Activated CD8-positive, alpha-beta memory T cell treated with anti-CD3 and anti-CD28 coated beads, Interleukin-2, amount 10 ng/mL, durations not matched to agents 7 days and 5 days (primary cell): ENCODE data around the gene ZNF844. TPM values are rescaled to one million over a fixed set of nuclear protein-coding genes. Genes with fewer than 3 reads are reported as not detected.
A peak's percentile ranks its signal among the peaks of the same experiment; 100 is the strongest.

Source experiments
- ATAC-seq: fragments of 150-1000 bp; cut with Tn5 transposase; one replicate; pipeline ENCODE4 v1.10.0; 2021; ENCODE audit warnings: moderate library complexity
- CTCF ChIA-PET: fragments of 350-600 bp; sonication (Branson Sonifier 250); formaldehyde crosslinking; loops from one replicate; lab custom pipeline; 2021; ENCODE audit warnings: antibody characterized with exemption; lab: Charles Lee
- DNase-seq: peaks from one replicate; pipeline ENCODE4 v3.0.0-alpha.2; 2020
- H3K27ac Mint-ChIP-seq: one replicate; pipeline ENCODE4 v1.8.0; 2021; ENCODE audit warnings: mild to moderate bottlenecking, mixed read lengths
- H3K27me3 Mint-ChIP-seq: one replicate; pipeline ENCODE4 v1.8.0; 2021; ENCODE audit warnings: mixed read lengths
- H3K36me3 Mint-ChIP-seq: one replicate; pipeline ENCODE4 v1.8.0; 2021; ENCODE audit warnings: mild to moderate bottlenecking, mixed read lengths
- H3K4me1 Mint-ChIP-seq: one replicate; pipeline ENCODE4 v1.8.0; 2021; ENCODE audit warnings: mixed read lengths
- H3K4me3 Mint-ChIP-seq: one replicate; pipeline ENCODE4 v1.8.0; 2021; ENCODE audit warnings: mild to moderate bottlenecking, moderate library complexity, mixed read lengths
- H3K9me3 Mint-ChIP-seq: one replicate; pipeline ENCODE4 v1.8.0; 2022; ENCODE audit warnings: low read depth, mixed read lengths
- total RNA-seq, 2 experiments: library from RNA; stranded (reverse); gene quantifications; one replicate each; pipeline ENCODE4 v1.2.3, GENCODE V29; 2021

ZNF844 gene
- 1 to 10 TPM; 1.3 to 1.5 TPM for total RNA-seq

DNA sequence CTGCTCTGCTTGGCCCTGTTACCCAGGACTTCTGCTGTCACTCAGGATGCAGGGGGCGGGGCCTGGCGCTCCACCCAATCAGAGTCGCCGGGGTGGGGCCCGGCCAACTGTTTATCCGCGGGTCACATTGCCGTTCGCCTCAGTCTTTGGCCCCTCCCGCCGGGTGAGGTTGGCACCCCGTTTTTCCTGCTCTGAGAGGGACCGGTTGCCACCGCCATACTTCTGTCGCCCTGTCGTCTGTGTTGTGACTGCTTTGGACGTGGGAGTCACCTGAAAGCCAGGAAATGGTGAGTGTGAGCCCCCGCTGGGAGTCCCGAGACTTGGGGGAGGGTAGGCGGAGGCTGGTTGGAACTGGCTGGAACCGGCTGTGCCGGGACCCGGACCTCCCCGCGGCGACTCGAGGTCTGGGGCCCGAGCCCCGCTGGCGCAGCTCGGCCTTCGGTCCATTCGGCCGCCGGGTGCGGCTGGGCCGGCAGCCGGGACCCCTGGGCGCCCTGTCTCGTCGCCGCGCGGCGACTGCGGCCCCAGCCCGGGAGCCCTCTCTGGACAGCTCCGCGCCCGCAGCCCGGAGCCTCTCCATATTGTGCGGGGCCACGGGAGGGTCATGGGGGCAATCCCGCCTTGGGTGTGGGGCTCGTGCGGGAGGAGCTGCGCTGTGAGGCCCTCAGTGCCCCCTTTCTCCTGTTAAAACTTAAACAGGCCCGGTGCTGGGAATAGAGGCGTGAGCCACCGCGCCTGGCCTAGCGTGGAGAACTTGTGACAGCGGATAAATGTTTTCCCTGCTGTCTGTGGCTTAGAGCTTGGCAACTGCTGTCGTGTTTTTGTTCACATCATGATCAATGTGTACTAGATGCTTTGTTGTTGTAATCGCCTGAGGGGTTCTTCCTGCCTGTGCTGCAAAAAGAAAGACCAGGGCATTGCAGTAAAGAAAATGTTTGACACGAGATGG lies at the start of gene ZNF844:
Gene ZNF844, plus strand, starts transcription at position 142 of the 949 bp plus-strand sequence. Its CDS starts 143 bp downstream, at position 285.
- H3K4me1 Mint-ChIP-seq = peaks cover 8% of the 10 kb centered on the region
- peak within 1 kb of the TSS; percentile 76 for H3K27ac Mint-ChIP-seq
- DNase-seq (peak; percentile 76), ATAC-seq (peak; percentile 84)
- peaks cover 2% of the 10 kb centered on the region for H3K9me3 Mint-ChIP-seq
- peak within 1 kb of the TSS; percentile 72 for H3K4me3 Mint-ChIP-seq
- no peaks in the 10 kb centered on the region for H3K27me3 Mint-ChIP-seq
- peaks cover 11% of the 10 kb centered on the region for H3K36me3 Mint-ChIP-seq
- CTCF ChIA-PET = interaction anchor here (1.2 to 1.3 kb wide), 2 partner anchors 9 to 141 kb away, joined by 3 to 5 read pairs; no protein-coding TSS in a partner anchor

DNA sequence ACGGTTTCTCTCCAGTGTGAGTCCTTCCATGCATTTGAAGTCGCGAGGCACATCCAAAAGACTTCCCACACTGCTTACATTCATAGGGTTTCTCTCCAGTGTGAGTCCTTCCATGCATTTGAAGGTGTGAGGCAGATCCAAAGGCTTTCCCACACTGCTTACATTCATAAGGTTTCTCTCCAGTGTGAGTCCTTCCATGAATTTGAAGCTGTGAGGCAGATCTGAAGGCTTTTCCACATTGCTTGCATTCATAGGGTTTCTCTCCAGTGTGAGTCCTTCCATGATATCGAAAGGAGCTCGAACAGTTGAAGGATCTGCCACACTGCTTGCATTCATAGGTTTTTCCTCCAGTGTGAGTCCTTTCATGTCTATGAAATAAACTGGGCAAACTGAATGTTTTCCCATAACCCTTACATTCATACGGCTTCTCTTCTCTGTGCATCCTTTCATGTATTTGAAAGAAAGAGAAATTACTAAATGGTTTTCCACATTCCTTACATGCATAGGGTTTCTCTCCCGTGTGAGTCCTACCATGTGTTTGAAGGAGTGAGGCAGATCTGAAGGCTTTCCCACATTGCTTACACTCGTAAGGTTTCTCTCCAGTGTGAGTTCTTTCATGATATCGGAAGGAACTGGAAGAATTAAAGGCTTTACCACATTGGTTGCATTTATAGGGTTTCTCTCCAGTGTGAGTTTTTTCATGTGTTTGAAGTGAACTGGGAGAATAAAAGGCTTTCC lies 49.3 kb upstream of the ZNF844 start:
- Mint-ChIP-seq H3K9me3 (peaks cover 44% of the 10 kb centered on the region), H3K27ac (no peak overlapping the region), H3K27me3 (no peaks in the 10 kb centered on the region), H3K4me3 (no peak overlapping the region), H3K4me1 (no peaks in the 10 kb centered on the region), H3K36me3 (peaks cover 71% of the 10 kb centered on the region)
- ATAC-seq (no peak), DNase-seq (no peak)
- CTCF ChIA-PET = no interaction called here

DNA sequence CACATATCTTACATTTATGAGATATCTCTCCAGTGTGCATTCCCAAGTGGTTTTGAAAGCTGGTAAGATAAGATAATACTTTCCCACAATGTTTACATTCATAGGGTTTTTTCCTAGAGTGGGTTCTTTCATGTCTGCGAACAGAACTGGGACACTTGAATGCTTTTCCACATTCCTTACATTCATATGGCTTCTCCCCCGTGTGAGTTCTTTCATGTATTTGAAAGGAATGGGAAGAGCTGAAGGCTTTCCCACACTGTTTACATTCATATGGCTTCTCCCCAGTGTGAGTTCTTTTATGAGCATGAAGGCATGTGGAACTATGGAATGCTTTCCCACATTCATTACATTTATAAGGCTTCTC lies 48.8 kb upstream of the ZNF844 start:
- H3K36me3 Mint-ChIP-seq = peaks cover 69% of the 10 kb centered on the region
- peaks cover 46% of the 10 kb centered on the region for H3K9me3 Mint-ChIP-seq
- ATAC-seq = no peak
- no peaks in the 10 kb centered on the region for H3K27me3 Mint-ChIP-seq
- DNase-seq = no peak
- H3K4me1 Mint-ChIP-seq = no peaks in the 10 kb centered on the region
- H3K4me3 Mint-ChIP-seq = no peak overlapping the region
- CTCF ChIA-PET = no interaction called here
- no peak overlapping the region for H3K27ac Mint-ChIP-seq

DNA sequence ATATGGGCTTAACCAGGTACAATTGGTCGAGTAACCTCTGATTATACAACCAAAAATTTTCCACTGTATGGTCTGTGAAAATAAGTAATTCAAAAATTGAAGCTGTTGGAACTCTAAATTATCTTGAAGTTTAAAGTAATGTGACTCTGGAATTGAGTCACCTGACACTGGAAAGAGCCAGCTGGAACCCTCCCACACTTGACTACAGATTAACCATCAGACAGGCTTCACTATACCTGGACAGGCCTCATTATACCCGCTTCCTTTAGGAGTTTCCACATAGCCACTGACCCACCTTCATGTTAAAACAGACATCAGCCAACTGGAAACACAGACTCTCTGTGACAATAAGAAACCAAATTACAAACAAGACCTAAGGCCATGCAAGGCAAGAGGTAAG lies 30.3 kb upstream of the ZNF844 start:
- Mint-ChIP-seq H3K27ac (no peak overlapping the region), H3K27me3 (no peaks in the 10 kb centered on the region), H3K4me1 (peaks cover 4% of the 10 kb centered on the region), H3K36me3 (peaks cover 17% of the 10 kb centered on the region), H3K9me3 (peaks cover 23% of the 10 kb centered on the region), H3K4me3 (peak overlapping the region; percentile 0)
- CTCF ChIA-PET = interaction anchor here (1.3 to 3.8 kb wide), 3 partner anchors 22 to 110 kb away, joined by 3 to 11 read pairs (median 5); no protein-coding TSS in a partner anchor
- ATAC-seq (no peak), DNase-seq (no peak)

DNA sequence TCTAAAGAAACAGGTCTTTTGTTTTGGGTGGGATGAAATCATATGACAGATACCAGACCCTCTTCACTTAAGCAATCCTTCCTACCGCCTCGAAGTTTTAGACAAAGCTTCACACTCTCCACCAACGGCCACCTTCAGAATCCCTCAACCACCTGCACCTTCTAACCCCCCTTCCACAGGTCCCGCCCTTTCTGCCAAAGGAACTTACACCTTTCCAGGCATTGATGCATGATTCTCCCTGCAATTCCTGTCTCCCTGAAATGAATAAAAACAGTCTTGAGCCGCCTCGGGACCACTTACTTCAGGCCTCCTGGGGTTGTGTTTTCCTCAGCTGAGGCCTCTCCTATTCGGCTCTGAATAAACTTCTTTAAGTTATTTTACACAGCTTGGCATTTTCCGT lies 29.9 kb upstream of the ZNF844 start:
- H3K27ac Mint-ChIP-seq = no peak overlapping the region
- H3K27me3 Mint-ChIP-seq = no peaks in the 10 kb centered on the region
- peak overlapping the region; percentile 0 for H3K4me3 Mint-ChIP-seq
- DNase-seq = no peak
- peaks cover 23% of the 10 kb centered on the region for H3K9me3 Mint-ChIP-seq
- H3K36me3 Mint-ChIP-seq = peaks cover 17% of the 10 kb centered on the region
- no peak for ATAC-seq
- CTCF ChIA-PET = interaction anchor here (0.9 to 3.8 kb wide), 4 partner anchors 22 to 110 kb away, joined by 3 to 11 read pairs (median 4); no protein-coding TSS in a partner anchor
- peaks cover 4% of the 10 kb centered on the region for H3K4me1 Mint-ChIP-seq

DNA sequence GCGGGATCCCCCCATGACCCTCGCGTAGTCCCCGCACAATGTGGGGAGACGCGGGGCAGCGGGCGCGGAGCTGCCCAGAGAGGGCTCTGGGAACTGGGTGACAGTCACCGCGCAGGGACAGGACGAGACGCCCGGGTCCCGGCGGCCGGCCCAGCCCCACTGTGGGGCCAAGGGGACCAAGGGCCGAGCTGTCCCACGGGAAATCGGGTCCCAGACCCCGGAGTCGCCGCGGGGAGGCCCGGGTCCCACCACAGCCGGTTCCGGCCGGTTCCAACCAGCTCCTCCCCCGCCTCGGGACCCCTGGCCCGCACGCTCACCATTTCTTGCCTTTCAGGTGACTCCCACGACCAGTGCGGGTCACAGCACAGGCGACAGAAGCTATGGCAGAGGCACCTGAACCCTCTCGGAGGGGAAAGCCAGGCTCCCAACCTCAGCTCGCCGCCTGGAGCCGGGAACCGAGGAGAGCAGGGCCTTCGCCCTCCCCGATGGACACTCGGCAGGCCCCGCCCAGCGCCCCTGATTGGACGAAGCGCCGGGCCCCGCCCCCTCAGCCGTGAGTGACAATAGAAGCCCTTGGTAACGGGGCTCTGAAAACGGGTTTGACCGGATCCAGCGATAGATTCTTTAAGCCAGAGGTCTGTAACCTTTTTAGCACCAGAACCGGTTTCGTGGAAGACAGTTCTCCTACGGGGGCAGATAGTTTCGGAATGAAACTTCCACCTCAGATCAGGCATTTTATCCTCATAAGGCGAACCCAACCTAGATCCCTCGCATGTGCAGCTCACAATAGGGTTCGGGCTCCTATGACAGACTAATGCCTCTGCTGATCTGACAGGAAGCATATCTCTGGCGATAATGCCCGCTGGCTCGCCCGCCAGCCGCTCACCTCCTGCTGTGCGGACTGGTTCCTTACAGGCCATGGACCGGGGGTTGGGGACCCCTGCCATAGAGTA lies 29.0 kb upstream of the ZNF844 start, which contains the start of gene ZNF433:
Gene ZNF433, minus strand, starts transcription at position 460 of the 953 bp plus-strand sequence. Its CDS starts 140 bp downstream, at position 320.
- Mint-ChIP-seq H3K4me3 (peak within 1 kb of the TSS; percentile 65), H3K27me3 (no peaks in the 10 kb centered on the region), H3K9me3 (peaks cover 21% of the 10 kb centered on the region), H3K36me3 (peaks cover 17% of the 10 kb centered on the region), H3K4me1 (peaks cover 4% of the 10 kb centered on the region), H3K27ac (peak within 1 kb of the TSS; percentile 54)
- DNase-seq (peak; percentile 69), ATAC-seq (peak; percentile 94)
- CTCF ChIA-PET = interaction anchor here (0.9 to 3.8 kb wide), 5 partner anchors 21 to 111 kb away, joined by 3 to 11 read pairs (median 3); partner anchors contain the start of gene ZNF20

DNA sequence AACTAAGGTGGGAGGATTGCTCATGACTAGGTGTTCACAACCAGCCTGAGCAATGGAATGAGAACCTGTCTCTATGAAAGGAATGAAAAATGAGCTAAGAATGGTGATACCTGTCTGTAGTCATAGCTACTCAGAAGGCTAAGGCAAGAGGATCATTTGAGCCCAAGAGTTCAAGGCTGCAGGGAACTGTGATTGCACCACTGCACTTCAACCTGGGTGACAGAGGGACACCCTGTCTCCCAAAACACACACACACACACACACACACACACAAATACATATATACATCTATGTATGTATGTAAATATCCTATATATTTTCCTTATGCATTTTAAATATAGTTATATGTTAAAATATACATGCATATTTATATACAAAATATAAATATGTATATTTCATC lies 21.6 kb upstream of the ZNF844 start:
- Mint-ChIP-seq H3K4me3 (no peak overlapping the region), H3K36me3 (peaks cover 41% of the 10 kb centered on the region), H3K9me3 (peaks cover 37% of the 10 kb centered on the region), H3K27me3 (no peaks in the 10 kb centered on the region), H3K4me1 (no peaks in the 10 kb centered on the region), H3K27ac (no peak overlapping the region)
- no peak for ATAC-seq
- CTCF ChIA-PET = interaction anchor here (1.5 kb wide), 1 partner anchor 98 kb away, joined by 4 read pairs; no protein-coding TSS in a partner anchor
- no peak for DNase-seq

DNA sequence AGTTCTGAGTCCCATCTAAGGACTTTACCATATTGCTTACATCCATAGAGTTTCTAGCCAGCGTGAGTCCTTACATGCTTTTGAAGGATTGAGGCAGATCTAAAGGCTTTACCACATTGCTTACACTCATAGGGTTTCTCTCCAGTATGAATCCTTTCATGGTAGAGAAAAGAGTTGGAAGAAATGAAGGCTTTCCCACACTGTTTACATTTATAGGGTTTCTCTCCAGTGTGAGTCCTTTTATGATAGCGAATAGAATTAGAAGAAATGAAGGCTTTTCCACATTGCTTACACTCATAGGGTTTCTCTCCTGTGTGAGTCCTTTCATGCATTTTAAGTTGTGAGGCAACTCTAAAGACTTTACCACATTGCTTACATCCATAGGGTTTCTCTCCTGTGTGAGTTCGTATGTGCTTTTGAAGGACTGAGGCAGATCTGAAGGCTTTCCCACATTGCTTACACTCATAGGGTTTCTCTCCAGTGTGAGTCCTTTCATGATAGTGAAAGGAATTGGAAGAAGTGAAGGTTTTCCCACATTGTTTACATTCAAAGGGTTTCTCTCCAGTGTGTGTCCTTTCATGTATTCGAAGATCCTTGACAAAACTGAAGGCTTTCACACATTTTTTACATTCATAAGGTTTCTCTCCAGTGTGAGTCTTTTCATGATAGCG lies 20.6 kb upstream of the ZNF844 start:
- Mint-ChIP-seq H3K4me1 (no peaks in the 10 kb centered on the region), H3K27me3 (no peaks in the 10 kb centered on the region), H3K9me3 (peaks cover 36% of the 10 kb centered on the region), H3K4me3 (no peak overlapping the region), H3K27ac (no peak overlapping the region), H3K36me3 (peaks cover 40% of the 10 kb centered on the region)
- ATAC-seq (no peak), DNase-seq (no peak)
- CTCF ChIA-PET = no interaction called here

DNA sequence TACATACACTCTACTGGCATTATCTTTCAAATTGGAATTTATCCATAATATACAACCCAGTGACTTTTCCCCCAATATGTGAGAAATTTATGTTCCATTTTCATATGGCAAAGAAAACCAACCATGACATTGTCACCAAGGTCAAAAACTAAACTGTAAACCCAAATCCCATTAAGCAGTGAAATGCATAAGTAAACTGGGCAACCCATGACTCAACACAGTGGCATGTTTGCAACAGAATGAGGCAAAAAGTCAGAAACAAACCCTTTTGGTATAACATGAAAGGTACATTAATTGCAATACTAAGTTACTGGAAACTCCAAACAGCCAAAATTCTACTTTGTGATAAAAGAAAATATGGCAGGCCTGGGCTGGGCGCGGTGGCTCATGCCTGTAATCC lies 16.7 kb upstream of the ZNF844 start:
- H3K27ac Mint-ChIP-seq = no peak overlapping the region
- CTCF ChIA-PET = no interaction called here
- ATAC-seq (no peak), DNase-seq (no peak)
- H3K36me3 Mint-ChIP-seq = peaks cover 35% of the 10 kb centered on the region
- H3K9me3 Mint-ChIP-seq = peaks cover 36% of the 10 kb centered on the region
- H3K4me1 Mint-ChIP-seq = peaks cover 9% of the 10 kb centered on the region
- no peaks in the 10 kb centered on the region for H3K27me3 Mint-ChIP-seq
- H3K4me3 Mint-ChIP-seq = no peak overlapping the region

DNA sequence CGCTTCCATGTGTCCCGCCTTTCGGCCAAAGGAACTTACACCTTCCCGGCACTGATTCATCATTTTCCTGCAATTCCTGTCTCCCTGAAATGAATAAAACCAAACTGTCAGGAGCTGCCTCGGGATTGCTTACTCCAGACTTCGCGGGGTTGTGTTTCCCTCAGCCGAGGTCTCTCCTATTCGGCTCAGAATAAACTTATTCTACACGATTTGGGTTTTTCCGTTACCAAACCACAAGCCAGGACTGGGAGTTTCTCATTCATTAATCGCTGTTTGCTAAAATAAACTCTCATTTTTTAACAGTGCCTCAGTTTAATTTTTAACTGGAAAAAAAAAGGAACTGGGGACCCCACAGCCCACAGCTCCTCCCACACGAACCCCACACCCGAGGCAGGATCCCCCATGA lies 12.4 kb upstream of the ZNF844 start:
- peak overlapping the region; percentile 77 for H3K4me3 Mint-ChIP-seq
- no peak for ATAC-seq
- H3K27me3 Mint-ChIP-seq = peaks cover 16% of the 10 kb centered on the region

DNA sequence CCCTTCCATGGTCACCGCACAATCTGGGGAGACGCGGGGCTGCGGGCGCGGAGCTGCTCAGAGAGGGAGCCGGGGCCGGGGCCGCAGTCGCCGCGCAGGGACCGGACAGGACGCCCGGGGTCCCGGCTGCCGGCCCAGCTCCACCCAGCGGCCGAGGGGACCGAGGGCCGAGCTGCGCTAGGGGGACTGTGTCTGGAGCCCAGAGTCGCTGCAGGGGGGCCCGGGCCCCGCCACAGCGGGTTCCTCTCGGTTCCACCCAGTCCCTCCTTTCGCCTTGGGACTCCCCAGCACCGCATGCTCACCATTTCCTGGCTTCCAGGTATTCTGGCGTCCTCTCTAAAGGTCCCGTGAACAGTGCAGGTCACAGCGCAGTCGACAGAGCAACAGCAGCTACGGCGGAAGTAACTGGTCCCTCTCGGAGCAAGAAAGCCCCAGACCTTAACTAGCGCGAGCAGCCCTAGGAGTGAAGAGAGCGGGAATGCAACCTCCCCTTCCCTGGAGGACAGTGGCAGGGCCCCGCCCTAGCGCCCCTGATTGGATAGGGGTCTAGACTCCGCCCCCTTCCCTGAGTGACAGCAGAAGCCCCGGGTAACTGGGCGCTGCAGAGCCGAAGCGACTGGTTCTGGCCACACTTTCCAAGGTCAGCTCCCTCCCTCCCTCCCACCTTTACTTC lies 11.9 kb upstream of the ZNF844 start, which contains the start of gene ZNF878:
Gene ZNF878, minus strand, starts transcription at position 465 of the 673 bp plus-strand sequence. Its CDS starts 160 bp downstream, at position 305.
- CTCF ChIA-PET = interaction anchor here (0.7 to 1.5 kb wide), 5 partner anchors 9 to 171 kb away, joined by 3 to 6 read pairs (median 4); no protein-coding TSS in a partner anchor
- Mint-ChIP-seq H3K4me1 (peaks cover 14% of the 10 kb centered on the region), H3K36me3 (peaks cover 10% of the 10 kb centered on the region), H3K27ac (peak within 1 kb of the TSS; percentile 59), H3K4me3 (peak within 1 kb of the TSS; percentile 77), H3K9me3 (peaks cover 10% of the 10 kb centered on the region), H3K27me3 (peaks cover 16% of the 10 kb centered on the region)
- ATAC-seq = peak; percentile 93
- DNase-seq = peak; percentile 71

More for the DNA sequence above, 12.4 kb upstream of the ZNF844 start:
- Mint-ChIP-seq H3K4me1 (peaks cover 14% of the 10 kb centered on the region), H3K36me3 (peaks cover 12% of the 10 kb centered on the region), H3K27ac (no peak overlapping the region), H3K9me3 (peaks cover 10% of the 10 kb centered on the region)
- CTCF ChIA-PET = interaction anchor here (0.7 to 1.5 kb wide), 4 partner anchors 9 to 130 kb away, joined by 3 to 6 read pairs (median 4); no protein-coding TSS in a partner anchor
- DNase-seq = no peak
